GM23248 (cell line): ENCODE measurements around the gene KAZN. TPM values are rescaled to one million over a fixed set of nuclear protein-coding genes. Genes with fewer than 3 reads are reported as not detected.
A peak's percentile ranks its signal among the peaks of the same experiment; 100 is the strongest.

Experiments used
- DNase-seq: peaks from one replicate; pipeline ENCODE4 v3.0.0-alpha.2; 2015
- H2AFZ ChIP-seq: fragments of 200-600 bp; sonication (generic); 2 replicates; pipeline ENCODE4 v1.6.1; 2016; ENCODE audit warnings: antibody characterized with exemption
- H3F3A ChIP-seq: fragments of 200-600 bp; sonication (generic); 2 replicates; pipeline ENCODE4 v1.6.1; 2016; ENCODE audit warnings: mild to moderate bottlenecking, antibody characterized with exemption, mixed run types; ENCODE audit not compliant: insufficient read depth
- H3K27ac ChIP-seq: fragments of 200-600 bp; sonication (generic); 2 replicates; pipeline ENCODE4 v1.5.1; 2016; ENCODE audit warnings: mild to moderate bottlenecking
- H3K27me3 ChIP-seq: fragments of 200-600 bp; sonication (generic); replicated peaks from 2 replicates; pipeline ENCODE4 v1.6.1; 2016; ENCODE audit warnings: mild to moderate bottlenecking; ENCODE audit not compliant: insufficient read depth
- H3K36me3 ChIP-seq: fragments of 200-600 bp; sonication (generic); 2 replicates; pipeline ENCODE4 v1.6.1; 2016; ENCODE audit warnings: low read depth, mild to moderate bottlenecking
- H3K4me1 ChIP-seq: fragments of 200-600 bp; sonication (generic); 2 replicates; pipeline ENCODE4 v1.6.1; 2016; ENCODE audit warnings: mild to moderate bottlenecking; ENCODE audit not compliant: insufficient read depth
- H3K4me2 ChIP-seq: fragments of 200-600 bp; sonication (generic); one replicate; pipeline ENCODE4 v1.6.1; 2016; ENCODE audit warnings: mild to moderate bottlenecking; ENCODE audit not compliant: unreplicated experiment
- H3K4me3 ChIP-seq: fragments of 200-600 bp; sonication (generic); 2 replicates; pipeline ENCODE4 v1.5.1; 2016; ENCODE audit warnings: mild to moderate bottlenecking
- H3K79me2 ChIP-seq: fragments of 200-600 bp; sonication (generic); 2 replicates; pipeline ENCODE4 v1.6.1; 2016; ENCODE audit warnings: mild to moderate bottlenecking; ENCODE audit not compliant: insufficient read depth
- H3K9ac ChIP-seq: fragments of 200-600 bp; sonication (generic); 2 replicates; pipeline ENCODE4 v1.6.1; 2016; ENCODE audit warnings: mild to moderate bottlenecking
- H3K9me2 ChIP-seq: fragments of 200-600 bp; sonication (generic); 2 replicates; pipeline ENCODE4 v1.6.1; 2016; ENCODE audit warnings: mixed run types, mild to moderate bottlenecking, moderate library complexity; ENCODE audit not compliant: insufficient read depth
- H3K9me3 ChIP-seq: fragments of 200-600 bp; sonication (generic); one replicate; pipeline ENCODE4 v1.6.1; 2017; ENCODE audit warnings: low read depth
- H4K20me1 ChIP-seq: fragments of 200-600 bp; sonication (generic); 2 replicates; pipeline ENCODE4 v1.6.0; 2016; ENCODE audit not compliant: insufficient read depth
- EZH2 ChIP-seq: fragments of 200-600 bp; sonication (generic); IDR thresholded peaks from 2 replicates; pipeline ENCODE4 v1.6.1; 2018; ENCODE audit warnings: antibody characterized with exemption, mild to moderate bottlenecking; ENCODE audit not compliant: insufficient read depth, poor library complexity, severe bottlenecking
- EZH2phosphoT487 ChIP-seq: fragments of 200-600 bp; sonication (generic); IDR thresholded peaks from 2 replicates; pipeline ENCODE4 v1.6.1; 2018; ENCODE audit warnings: antibody characterized with exemption, moderate library complexity, mild to moderate bottlenecking, low read depth; ENCODE audit not compliant: insufficient read depth
- WGBS, 2 experiments: methylation state at CpG; one replicate each; pipeline ENCODE4 v1.1.6; 2015 to 2017; ENCODE audit warnings: low lambda C conversion rate in 2 of 2, low coverage in 1 of 2; ENCODE audit errors: missing lambda C conversion rate in 2 of 2; 5-methylcytosine and 5-hydroxymethylcytosine counted together
- in situ Hi-C: fragments of 300-500 bp; cut with MboI; formaldehyde crosslinking; loops from 2 replicates; pipeline ENCODE4 v1.15.0; 2020
- polyA plus RNA-seq: library from polyadenylated mRNA; unstranded; fragments of >200 nt; fragmentation: Nextera tagmentation; extraction: Ambion mirVana; gene quantifications from 2 replicates; pipeline ENCODE4 v1.2.1, GENCODE V29; 2016
- total RNA-seq: library from RNA; depleted of rRNA; stranded (reverse); fragments of >200 nt; shearing (Covaris generic); gene quantifications from 2 replicates; pipeline ENCODE4 v1.2.3, GENCODE V29; 2014

KAZN gene
- total and polyA plus RNA-seq, 2 experiments from 2014 or later: 4.9 to 7.2 TPM

- TF ChIP-seq EZH2phosphoT487: no peak
- TF ChIP-seq EZH2: no peak
- Histone ChIP-seq H3K9me3 (no peaks in the 10 kb centered on the region), H3K27ac (no peak overlapping the region), H3K27me3 (no peaks in the 10 kb centered on the region; the same call in 1 of the 2 replicates), H3F3A (no peaks in the 10 kb centered on the region), H3K79me2 (no peaks in the 10 kb centered on the region), H3K9ac (no peak overlapping the region), H3K9me2 (no peaks in the 10 kb centered on the region), H3K4me2 (no peak overlapping the region), H3K4me3 (no peak overlapping the region), H4K20me1 (no peaks in the 10 kb centered on the region), H3K4me1 (no peaks in the 10 kb centered on the region), H2AFZ (no peak overlapping the region), H3K36me3 (no peaks in the 10 kb centered on the region)
- 76% methylated on average over 9 of the region's 9 CpGs for WGBS, 2 experiments
- in situ Hi-C loops: no loop called here
- DNase-seq: no peak
Observed at GRCh38 chr1:14800500-14801076, 202.1 kb downstream of the KAZN start.

GRCh38 chr1:14803002-14803789 lies 204.7 kb downstream of the KAZN start:
- Histone ChIP-seq H3K4me3 (no peak overlapping the region), H3K9me2 (no peaks in the 10 kb centered on the region), H3K9ac (no peak overlapping the region), H3K4me2 (no peak overlapping the region), H2AFZ (no peak overlapping the region), H3K79me2 (no peaks in the 10 kb centered on the region), H3K36me3 (no peaks in the 10 kb centered on the region), H3K27ac (no peak overlapping the region), H3K4me1 (no peaks in the 10 kb centered on the region), H3K9me3 (no peaks in the 10 kb centered on the region), H3K27me3 (no peaks in the 10 kb centered on the region; the same call in 1 of the 2 replicates), H3F3A (no peaks in the 10 kb centered on the region), H4K20me1 (no peaks in the 10 kb centered on the region)
- WGBS, 2 experiments: 65 to 66% methylated on average over 17 to 19 of the region's 19 CpGs
- TF ChIP-seq EZH2: no peak
- TF ChIP-seq EZH2phosphoT487: no peak
- in situ Hi-C loops: no loop called here
- DNase-seq: no peak

- Histone ChIP-seq H3K4me3 (no peak overlapping the region), H3K9me2 (no peaks in the 10 kb centered on the region), H3K36me3 (no peaks in the 10 kb centered on the region), H3K4me2 (no peak overlapping the region), H4K20me1 (no peaks in the 10 kb centered on the region), H3K9ac (no peak overlapping the region), H3K79me2 (no peaks in the 10 kb centered on the region), H3K4me1 (no peaks in the 10 kb centered on the region), H2AFZ (no peak overlapping the region), H3K27ac (no peak overlapping the region), H3K9me3 (no peaks in the 10 kb centered on the region), H3F3A (no peaks in the 10 kb centered on the region), H3K27me3 (no peaks in the 10 kb centered on the region; the same call in 1 of the 2 replicates)
- DNase-seq: peak; percentile 23
- TF ChIP-seq EZH2phosphoT487 (no peak), EZH2 (no peak)
- in situ Hi-C loops: no loop called here
- 48 to 57% methylated on average over 5 of the region's 5 CpGs for WGBS, 2 experiments
Observed at GRCh38 chr1:14804626-14805025, 206.1 kb downstream of the KAZN start.

GRCh38 chr1:14806772-14807171 lies 208.3 kb downstream of the KAZN start:
- Histone ChIP-seq H3K27me3 (no peaks in the 10 kb centered on the region; the same call in 1 of the 2 replicates), H3K36me3 (no peaks in the 10 kb centered on the region), H2AFZ (no peak overlapping the region), H3K9ac (no peak overlapping the region), H4K20me1 (no peaks in the 10 kb centered on the region), H3F3A (no peaks in the 10 kb centered on the region), H3K4me2 (no peak overlapping the region), H3K9me2 (no peaks in the 10 kb centered on the region), H3K9me3 (no peaks in the 10 kb centered on the region), H3K27ac (no peak overlapping the region), H3K4me1 (no peaks in the 10 kb centered on the region), H3K79me2 (no peaks in the 10 kb centered on the region), H3K4me3 (no peak overlapping the region)
- no peak for DNase-seq
- in situ Hi-C loops: no loop called here
- TF ChIP-seq EZH2 (no peak), EZH2phosphoT487 (no peak)
- WGBS, 2 experiments: 35 to 51% methylated on average over 2 of the region's 2 CpGs
